GM19023 (cell line): ENCODE data around the gene TMEM255A.

Experiments
- ATAC-seq: cut with Tn5 transposase; IDR thresholded peaks from one replicate; pipeline ENCODE4 v1.9.1; 2021; ENCODE audit warnings: mild to moderate bottlenecking, moderate library complexity; ENCODE audit not compliant: unreplicated experiment

TMEM255A gene

DNA sequence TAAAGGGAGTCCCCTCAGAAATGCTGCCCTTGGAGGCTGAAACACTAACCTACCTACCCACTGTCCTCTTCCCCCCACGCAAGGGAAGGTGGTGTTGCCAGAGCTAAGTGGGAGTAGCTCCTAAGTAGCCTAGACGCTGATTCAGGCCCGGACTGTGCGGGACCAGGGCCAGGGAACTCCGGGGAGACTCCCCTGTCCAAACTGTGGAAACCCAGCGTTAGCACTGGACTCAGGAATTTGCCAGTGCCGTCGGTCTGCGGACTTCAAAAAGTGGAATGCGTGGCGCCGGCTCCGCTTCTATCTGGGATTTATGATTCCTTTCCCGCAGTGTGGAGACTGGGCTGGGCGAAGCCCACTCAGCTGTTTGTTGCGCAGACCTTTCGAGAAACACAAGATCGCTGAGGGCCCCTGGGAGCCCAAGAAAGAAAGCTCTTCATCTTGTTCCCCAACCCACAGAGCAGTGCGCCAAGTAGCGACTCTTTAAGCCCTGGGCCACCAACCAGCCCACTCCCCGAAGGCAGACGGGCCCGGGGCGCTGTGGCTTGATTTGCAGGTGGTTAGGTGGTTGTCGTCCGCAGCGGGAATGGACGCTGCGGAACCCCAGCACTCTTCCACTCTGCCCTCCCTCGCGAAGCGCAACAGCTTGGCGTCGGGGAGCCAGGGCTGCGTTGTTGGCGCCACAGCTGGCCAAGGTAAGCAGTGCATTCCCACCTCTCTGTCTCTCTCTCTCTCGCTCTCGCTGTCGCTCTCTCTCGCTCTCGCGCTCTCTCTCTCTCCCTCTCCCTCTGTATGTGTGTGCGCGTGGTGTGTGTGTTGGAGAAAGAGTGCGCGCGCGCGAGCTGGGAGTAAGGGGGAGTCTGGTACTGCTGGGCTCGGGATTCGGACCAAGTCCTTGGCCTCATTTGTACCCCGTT lies 2.0 kb downstream of the TMEM255A start:
- peak; percentile 89 for ATAC-seq

GRCh38 chrX:120308558-120308957 lies 2.7 kb downstream of the TMEM255A start:
- no peak for ATAC-seq

GRCh38 chrX:120306630-120307029 lies 4.6 kb downstream of the TMEM255A start:
- no peak for ATAC-seq

DNA sequence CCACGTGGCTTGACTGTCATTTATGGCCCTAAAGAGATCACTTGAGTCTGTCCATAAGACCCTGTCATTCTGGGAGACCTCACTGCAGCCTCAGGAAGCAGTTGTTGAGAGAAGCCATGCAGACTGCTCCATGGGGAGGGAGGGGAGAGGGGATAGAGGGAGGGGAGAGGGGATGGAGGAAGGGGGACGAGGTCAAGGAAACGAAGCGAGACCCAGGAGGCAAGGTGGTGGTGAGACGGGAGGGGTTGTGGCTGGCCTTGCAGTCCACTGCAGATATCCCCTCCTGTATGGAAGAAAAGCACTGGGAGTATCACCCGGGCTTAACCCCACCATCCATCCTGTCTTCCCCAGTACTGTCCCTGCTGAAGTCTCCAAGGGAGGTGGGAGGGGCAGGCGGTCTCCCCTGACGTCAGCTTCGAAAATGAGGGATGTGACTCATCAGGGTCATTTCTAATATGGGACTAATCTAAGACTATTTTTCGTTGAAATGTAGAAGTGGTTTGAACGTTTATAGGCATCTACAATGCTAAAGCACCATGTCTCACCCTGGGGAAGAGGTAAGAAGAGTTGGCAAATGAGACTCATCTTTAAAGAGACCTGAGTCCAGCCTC lies 5.6 kb downstream of the TMEM255A start:
- ATAC-seq: no peak

- ATAC-seq: no peak
Measured at GRCh38 chrX:120304256-120304655, 7.0 kb downstream of the TMEM255A start.

- peak; percentile 88 for ATAC-seq
Measured at GRCh38 chrX:120302434-120302833, 8.8 kb downstream of the TMEM255A start.

GRCh38 chrX:120301960-120302359 lies 9.3 kb downstream of the TMEM255A start:
- peak; percentile 11 for ATAC-seq

- no peak for ATAC-seq
Measured at GRCh38 chrX:120301497-120301896, 9.8 kb downstream of the TMEM255A start.

DNA sequence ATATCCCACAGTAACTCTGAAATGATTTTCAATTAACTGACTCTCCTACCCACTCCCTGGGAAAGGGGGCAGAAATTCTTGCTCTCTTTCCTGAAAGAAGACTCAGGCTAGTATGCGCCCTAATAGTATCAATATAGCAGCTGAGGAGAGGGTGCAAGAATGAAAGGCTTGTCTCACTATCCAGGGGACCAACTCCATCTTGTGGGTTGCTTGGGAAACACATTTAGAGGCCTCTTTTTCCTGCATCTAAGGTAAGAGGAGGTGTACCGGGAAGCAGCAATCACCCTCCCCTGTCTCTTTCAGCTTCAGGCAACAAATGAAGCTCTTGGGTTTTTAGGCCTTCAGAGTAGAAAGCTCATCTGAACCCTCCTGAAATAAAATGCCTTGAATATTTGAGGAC lies 11.3 kb downstream of the TMEM255A start:
- ATAC-seq: no peak

DNA sequence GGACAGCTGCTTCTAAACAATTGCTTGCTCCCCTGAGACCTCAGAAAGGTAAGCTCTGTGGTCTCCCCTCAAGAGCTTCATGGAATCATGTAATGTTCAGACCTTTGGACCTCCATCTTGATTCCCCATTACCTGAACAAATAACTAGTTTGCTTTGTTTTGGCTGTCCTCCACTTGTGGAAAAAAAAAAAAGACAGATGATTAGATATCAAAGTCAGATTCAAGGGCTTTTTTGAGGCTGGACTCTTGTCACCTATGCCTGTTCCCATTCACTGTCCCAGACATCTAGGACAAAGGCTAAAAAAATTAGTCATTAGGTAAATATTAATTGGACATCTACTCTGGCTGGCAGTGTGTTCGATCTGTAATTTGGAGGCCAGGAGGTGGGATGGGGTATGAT lies 13.3 kb downstream of the TMEM255A start:
- no peak for ATAC-seq

- no peak for ATAC-seq
Measured at GRCh38 chrX:120294651-120295050, 16.6 kb downstream of the TMEM255A start.

- no peak for ATAC-seq
Measured at GRCh38 chrX:120293015-120293414, 18.2 kb downstream of the TMEM255A start.

- ATAC-seq: no peak
Measured at GRCh38 chrX:120291211-120291610, 20.1 kb downstream of the TMEM255A start.

- no peak for ATAC-seq
Measured at GRCh38 chrX:120290107-120290506, 21.2 kb downstream of the TMEM255A start.

DNA sequence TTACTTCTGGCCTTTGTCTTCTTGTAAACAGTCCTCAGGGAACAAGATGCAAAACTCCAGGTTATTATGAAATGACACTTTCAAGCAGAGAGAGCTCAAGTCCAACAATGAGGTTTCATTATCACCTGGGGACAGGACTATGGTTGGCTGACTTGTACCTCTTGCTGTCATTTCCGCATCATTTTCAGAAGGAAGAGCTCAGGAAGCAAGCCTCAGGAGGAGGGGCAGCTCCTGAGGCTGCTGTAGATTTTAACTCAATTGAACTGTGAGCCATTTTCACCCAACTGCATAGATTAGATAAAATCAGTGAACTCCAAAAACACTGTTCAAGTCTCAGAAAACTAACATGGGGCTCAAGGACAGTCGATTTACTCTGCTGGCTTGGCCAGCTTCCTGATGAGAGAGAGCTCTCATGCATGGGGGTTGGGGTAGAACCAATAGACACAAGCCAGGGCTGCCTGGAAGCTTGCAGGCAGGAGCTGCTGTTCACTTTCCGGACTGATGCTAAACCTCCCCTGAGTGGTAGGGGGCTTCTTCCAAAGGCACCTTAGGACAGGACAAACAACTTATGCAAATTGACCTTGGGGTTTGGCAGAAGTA lies 23.6 kb downstream of the TMEM255A start:
- ATAC-seq: peak; percentile 45

DNA sequence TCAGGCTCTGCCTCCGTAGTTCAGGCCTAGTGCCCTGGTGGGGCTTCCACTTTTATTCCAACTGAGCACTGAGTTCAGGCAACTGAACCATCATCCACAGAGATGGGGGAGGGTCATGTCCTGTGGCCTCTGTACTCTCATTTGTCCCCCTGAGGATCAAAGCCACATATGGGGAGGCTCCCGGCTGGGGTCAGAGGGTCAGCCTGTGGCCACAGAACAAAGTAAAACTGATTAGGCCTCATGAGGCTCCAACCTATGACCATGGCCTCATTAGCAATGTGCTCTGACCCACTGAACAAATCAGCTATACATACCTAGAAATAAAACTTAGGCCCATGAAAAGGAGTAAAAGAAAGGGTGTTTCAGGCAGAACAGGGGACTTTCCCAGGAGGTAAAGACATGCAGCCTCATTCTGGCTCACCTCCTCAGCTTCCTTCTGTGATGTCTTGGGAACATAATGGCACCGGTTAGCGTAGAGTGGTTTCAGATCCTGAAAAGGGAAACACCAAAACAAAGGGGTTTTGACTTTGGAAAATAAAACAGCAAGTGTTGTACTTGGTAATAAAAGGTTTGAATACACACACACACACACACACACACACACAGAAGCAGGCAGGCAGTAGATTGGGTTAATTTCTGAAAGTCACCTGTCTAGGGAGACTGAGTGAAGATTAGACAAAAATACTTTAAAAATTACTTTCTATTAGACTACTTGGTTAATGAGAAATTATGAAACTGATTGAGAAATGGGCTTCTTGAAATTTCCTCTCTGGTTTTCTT lies 24.3 kb downstream of the TMEM255A start:
- peak; percentile 47 for ATAC-seq

DNA sequence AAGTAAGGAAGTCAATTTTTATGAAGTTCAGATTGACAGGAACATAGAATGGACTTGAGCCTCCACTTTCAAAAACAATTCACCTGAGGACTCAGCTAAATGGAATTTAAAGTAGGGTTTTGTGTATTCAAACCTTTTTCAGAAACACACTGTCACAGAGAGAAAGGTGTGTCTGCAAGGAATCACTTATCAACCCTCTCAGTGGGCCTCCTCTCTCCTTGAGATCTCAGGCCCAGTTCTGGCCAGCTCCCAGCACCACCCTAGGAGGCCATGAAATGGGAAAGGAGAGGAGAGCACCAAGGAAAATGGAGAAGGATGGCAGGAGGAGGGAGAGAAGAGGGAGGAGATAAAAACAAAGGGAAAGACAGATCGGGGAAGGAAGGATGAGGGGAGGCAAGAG lies 28.6 kb downstream of the TMEM255A start:
- ATAC-seq: no peak

DNA sequence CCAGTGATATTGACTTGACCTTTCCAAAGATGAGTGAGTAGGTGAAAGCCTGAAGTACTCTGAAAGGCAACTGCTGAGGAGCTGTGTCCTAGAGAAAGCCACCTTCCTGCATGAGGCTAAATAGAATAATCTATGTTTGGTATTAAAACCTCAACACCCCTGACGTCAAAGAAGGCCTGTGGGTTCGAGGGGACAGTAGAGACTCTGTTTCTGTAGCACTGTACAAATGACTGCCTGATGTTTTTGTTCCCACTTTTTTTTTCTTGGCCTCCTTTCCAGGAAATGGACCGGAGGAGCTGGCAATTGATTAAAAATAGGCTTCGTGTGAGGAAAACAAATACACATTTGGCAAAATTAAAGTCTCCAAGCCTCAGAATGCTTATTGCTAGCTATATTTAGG lies 29.5 kb downstream of the TMEM255A start:
- no peak for ATAC-seq

GRCh38 chrX:120281021-120281624 lies 30.1 kb downstream of the TMEM255A start:
- no peak for ATAC-seq

DNA sequence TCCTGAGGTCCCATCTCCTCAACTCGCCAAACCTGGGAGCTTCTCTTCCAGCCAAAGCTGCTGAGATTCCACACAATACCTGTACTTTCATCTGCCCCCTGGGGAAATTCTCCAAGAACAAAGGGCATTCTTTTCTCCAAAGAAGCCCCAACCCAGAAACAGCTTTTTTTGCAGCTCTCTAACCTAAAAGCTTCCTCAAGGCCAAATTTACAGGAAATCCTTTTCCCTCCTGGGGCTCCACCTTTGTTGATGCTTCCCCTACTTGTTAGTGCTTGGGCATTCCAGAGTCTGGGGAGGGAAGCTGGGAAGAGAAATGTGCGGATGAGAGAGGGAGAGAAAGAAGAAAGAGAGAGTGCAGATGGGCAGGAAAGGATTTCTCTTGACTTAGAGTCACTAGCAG lies 36.3 kb downstream of the TMEM255A start:
- ATAC-seq: no peak

- ATAC-seq: no peak
Measured at GRCh38 chrX:120274145-120274544, 37.1 kb downstream of the TMEM255A start.
